HT-29 (cell line): ENCODE data around the gene CD244. TPM values are rescaled to one million over a fixed set of nuclear protein-coding genes. Genes with fewer than 3 reads are reported as not detected.

Experiments used
- DNase-seq: peaks from one replicate; pipeline ENCODE4 v3.0.0-alpha.2; 2015; ENCODE audit warnings: low spot score
- total RNA-seq: library from RNA; depleted of rRNA; stranded (reverse); fragments of >200 nt; shearing (Covaris generic); gene quantifications from 2 replicates; pipeline ENCODE4 v1.2.3, GENCODE V29; 2014

Gene CD244
- total RNA-seq, 1 experiment from 2014 or later, result not detected

DNA sequence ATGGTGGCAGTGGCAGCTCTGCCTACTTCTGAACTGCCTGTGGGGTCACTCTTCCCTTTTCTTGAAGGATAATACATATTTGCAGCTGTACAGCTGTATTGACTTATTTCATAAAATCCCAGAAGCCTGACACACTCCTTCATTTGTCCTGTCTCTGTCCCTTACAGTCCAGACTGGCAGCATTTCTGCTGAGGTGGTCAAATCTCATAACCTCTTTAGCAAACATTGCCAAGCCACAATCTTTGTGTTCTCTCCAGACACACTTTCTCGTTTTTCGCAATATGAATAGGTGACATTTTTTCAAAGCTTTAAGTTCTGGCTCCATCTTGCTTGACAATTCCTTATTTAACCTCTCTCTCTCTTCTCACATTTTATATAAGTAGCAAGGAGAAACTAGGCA, 51.5 kb downstream of the CD244 start:
- DNase-seq, result no peak

GRCh38 chr1:160810486-160810885, 52.2 kb downstream of the CD244 start:
- no peak for DNase-seq

DNA sequence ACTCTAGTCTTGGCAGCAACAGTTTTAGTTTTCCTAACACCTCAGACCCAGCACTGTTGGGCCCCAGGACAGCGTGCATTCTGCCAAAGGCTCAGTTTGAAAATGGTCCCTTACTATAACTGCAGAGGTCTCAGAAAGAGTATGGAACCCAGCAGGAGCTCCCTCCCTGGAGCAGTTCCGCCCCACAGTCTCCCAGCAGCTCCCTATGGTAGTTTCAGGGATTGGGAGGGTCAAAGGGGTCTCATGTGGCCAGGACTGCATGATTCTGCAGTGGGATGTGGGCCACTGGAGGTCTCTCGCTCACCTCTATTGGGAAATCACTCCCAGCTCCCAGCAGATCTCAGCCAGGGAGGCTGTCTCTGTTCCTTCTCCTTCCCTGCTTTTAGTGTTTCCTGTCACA, 54.4 kb downstream of the CD244 start:
- no peak for DNase-seq

- DNase-seq, result no peak
These were observed 54.9 kb downstream of the CD244 start for GRCh38 chr1:160807738-160808137.

GRCh38 chr1:160807247-160807646, 55.4 kb downstream of the CD244 start:
- DNase-seq, result no peak

DNA sequence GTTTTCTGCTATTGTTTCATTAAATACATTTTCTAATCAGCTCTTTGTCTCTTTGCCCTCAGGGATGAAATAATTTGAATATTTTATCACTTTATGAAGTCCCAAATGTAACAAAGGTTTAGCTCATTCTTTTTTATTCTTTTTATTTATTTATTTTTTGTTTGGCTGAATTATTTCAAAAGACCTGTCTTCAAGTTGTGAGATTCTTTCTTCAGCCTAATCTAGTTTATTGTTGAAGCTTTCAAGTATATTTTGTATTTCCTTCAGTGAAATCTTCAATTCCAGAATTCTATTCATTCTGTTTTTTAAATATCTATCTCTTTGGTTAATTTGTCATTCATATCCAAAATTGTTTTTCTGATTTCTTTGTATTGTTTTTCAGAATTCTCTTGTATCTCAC, 55.9 kb downstream of the CD244 start:
- DNase-seq, result no peak

GRCh38 chr1:160806109-160806665, 56.5 kb downstream of the CD244 start:
- no peak for DNase-seq

DNA sequence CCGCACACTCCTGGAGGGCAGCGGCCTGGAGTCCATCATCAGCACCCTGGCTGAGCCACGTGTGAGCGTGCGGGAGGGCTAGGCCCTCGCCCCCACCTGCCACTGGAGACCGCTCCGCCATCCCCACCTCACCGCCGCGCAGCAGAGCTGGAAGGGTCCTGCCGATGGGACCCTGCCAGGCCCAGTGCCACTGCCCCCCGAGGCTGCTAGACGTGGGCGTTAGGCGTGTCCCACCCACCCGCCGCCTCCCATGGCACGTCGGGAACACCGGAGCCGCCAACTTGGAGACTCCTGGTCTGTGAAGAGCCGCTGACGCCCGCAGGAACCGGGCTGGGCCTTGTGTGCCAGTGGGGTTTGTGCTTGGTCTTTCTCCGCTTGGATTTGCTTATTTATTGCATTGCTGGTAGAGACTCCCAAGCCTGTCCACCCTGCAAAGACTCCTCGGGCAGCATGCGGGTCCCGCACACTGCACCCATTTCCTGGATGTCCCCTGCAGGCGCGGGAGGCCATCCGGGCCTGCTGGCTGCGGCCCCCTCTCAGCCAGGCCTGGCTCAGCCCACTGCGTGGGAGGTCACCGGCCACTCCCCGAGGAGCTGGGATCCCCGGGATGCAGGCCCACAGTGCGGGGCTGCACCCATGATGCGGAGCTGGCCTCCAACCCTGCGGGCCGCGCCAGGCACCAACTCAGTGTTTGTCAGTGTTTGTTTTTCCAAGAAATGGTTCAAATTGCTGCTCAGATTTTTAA, 60.7 kb downstream of the CD244 start:
- DNase-seq, result no peak

GRCh38 chr1:160800645-160801408, 61.9 kb downstream of the CD244 start:
- DNase-seq, result no peak

- DNase-seq, result no peak
These were observed 62.5 kb downstream of the CD244 start for GRCh38 chr1:160800142-160800541.

- DNase-seq, result no peak
These were observed 63.0 kb downstream of the CD244 start for GRCh38 chr1:160799641-160800040.

DNA sequence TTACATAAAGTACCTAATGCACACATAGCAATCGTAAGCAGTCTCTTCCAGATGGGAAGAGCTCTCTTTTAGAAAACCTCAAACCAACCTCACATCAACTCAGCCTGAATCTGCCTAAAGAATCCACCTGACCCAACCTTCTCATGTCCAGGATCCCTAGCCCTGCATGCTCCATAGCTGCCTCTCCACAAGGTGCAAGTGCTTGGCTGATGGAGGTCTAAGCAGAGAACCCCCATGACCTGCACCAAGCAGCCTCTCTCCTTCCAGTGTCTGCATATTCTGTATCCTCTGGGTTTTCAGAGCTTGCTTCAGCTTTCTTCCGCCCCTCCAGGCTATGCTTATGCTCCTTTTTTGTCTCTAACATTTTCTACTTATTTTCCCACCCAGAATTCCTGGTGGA, 64.2 kb downstream of the CD244 start:
- no peak for DNase-seq

- no peak for DNase-seq
These were observed 64.8 kb downstream of the CD244 start for GRCh38 chr1:160797861-160798273.

GRCh38 chr1:160797271-160797709, 65.4 kb downstream of the CD244 start:
- no peak for DNase-seq

- DNase-seq, result no peak
These were observed 66.7 kb downstream of the CD244 start, which contains the start of gene LY9 for GRCh38 chr1:160795951-160796383. Gene LY9, plus strand, starts transcription at chr1:160796174. Its CDS starts 14 bp downstream, at chr1:160796188.

- no peak for DNase-seq
These were observed 68.3 kb downstream of the CD244 start for GRCh38 chr1:160794376-160794775.

DNA sequence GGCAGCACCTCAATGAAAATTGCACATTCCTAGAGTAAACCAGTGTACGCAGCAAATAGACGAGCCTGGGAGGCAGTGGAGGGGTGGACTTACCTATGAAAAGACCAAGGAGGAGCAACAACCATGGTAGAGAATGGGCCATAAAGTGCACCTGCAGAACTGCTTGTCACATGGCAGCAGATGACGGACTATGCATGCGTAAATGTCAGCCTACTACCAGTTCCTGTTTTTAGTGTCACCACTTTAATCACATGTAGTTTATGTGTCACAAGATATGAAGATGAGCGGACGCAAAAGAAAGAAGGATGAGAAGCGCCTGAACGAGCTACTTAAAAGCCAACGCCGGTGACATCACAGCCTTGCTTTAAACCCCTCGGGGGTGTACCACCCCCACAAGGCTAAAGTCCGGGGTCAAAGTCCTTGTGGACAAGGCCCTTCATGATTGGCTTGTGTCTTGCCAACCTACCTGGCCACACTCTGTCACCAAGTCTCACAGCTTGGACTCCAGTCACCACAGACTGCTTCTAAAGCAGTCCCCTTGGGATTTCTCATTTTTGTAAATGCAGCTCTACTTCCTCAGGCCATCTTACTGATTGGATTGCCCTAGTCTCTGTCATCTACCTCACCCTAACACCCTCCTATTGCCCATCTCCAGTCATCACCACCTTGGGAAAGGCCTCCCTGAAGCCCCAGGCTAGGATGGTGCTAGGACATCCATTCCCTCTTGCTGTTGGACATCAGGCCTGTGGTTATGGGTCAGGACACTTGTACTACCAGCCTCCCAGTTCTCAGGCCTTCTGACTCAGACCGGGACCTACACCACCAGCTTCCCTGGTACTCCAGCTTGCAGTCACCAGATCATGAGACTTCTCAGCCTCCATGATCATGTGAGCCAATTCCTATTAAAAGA, 72.7 kb downstream of the CD244 start:
- DNase-seq, result no peak

DNA sequence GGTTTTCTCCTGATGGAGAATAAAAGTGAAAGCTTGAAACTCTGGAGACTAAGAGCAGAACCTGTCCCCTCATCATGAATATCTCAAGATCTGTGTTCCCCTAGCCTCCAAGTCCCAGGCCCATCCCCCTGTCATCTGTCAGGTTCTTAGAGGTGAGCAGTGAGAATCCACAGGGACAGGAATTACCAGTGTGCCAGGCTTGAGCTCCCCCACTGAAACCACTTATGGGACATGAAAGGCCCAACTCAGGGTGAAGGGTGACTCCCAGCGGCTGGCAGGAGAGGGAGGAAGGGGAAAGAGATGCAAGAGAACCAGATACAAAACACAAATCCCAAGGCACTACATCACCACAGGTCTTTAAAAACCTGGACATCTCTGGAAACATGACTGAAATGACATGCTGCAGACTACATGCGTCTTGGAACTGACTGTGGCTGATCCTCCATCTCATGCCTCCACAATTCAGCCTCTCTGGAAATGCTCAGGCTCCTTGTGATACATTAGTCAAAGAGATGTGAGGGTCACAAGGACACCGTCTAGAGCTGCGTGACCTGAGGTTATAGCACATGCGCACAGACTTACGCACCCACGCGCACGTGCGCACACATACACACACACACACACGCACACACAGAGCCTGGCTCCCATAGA, 73.5 kb downstream of the CD244 start:
- DNase-seq, result no peak

DNA sequence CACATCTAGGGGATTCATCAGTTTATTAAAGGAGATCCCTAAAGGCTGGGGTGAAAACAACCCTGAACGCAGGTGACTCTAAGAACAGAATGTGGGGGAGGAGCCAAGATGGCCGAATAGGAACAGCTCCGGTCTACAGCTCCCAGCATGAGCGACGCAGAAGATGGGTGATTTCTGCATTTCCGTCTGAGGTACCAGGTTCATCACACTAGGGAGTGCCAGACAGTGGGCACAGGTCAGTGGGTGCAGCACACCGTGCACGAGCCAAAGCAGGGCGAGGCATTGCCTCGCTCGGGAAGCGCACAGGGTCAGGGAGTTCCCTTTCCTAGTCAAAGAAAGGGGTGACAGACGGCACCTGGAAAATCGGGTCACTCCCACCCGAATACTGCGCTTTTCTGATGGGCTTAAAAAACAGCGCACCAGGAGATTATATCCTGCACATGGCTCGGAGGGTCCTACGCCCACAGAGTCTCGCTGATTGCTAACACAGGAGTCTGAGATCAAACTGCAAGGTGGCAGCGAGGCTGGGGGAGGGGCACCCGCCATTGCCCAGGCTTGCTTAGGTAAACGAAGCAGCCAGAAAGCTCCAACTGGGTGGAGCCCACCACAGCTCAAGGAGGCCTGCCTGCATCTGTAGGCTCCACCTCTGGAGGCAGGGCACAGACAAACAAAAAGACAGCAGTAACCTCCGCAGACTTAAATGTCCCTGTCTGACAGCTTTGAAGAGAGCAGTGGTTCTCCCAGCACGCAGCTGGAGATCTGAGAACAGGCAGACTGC, 79.5 kb downstream of the CD244 start:
- peak; percentile 31 for DNase-seq
